ENCODE measurements around the gene NMNAT1. TPM values are rescaled to one million over a fixed set of nuclear protein-coding genes. Genes with fewer than 3 reads are reported as not detected.

NMNAT1 gene
- total RNA-seq, 3 donors from 2014 or later (not counting 1 experiment from before 2014, with no cell fraction given): 2.6 to 4.7 (median 2.9) TPM

DNA sequence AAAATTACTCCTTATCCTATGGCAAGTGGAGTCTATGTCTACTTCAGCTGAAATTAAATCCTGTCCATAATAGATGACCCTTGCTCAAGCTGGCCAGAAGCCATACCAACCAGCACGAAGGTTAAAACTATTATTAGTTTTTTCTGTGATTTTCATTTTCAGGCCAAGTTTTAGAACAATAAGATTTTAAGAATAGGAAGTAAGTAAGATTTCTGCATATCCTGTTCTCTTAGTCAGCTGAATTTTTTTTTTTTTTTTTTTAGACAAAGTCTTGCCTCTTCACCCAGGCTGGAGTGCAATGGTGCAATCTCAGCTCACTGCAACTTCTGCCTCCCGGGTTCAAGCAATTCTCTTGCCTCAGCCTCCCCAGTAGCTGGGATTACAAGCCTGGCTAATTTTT is 47.7 kb downstream of the NMNAT1 start:
- Mint-ChIP-seq H3K4me3 (no peak overlapping the region), H3K9me3 (no peaks in the 10 kb centered on the region), H3K27me3 (ENCODE audit: low read depth in 2 of 2) (peaks cover 0 to 12% of the 10 kb centered on the region in 2 donors), H3K36me3 (no peaks in the 10 kb centered on the region), H3K4me1 (no peaks in the 10 kb centered on the region), H3K27ac (no peak overlapping the region)
- Histone ChIP-seq H3K27me3 (ENCODE audit: control insufficient read depth, insufficient read depth, low read length) (peaks cover 4% of the 10 kb centered on the region), H3K27ac (ENCODE audit: low read length) (no peak overlapping the region), H3K36me3 (ENCODE audit: control insufficient read depth, insufficient read depth, low read length) (no peaks in the 10 kb centered on the region), H3K9me3 (ENCODE audit: control insufficient read depth, insufficient read depth, low read length) (no peaks in the 10 kb centered on the region), H3K4me3 (ENCODE audit: low read length) (no peak overlapping the region), H3K4me1 (ENCODE audit: control insufficient read depth, insufficient read depth, low read length) (peaks cover 2% of the 10 kb centered on the region)
- no peak for ATAC-seq
- intact Hi-C loops (cut with micrococcal nuclease): no loop called here
- 15% methylated on average over 2 of the region's 2 CpGs for WGBS (ENCODE audit: insufficient coverage)
- TF ChIP-seq, protein P1, sequence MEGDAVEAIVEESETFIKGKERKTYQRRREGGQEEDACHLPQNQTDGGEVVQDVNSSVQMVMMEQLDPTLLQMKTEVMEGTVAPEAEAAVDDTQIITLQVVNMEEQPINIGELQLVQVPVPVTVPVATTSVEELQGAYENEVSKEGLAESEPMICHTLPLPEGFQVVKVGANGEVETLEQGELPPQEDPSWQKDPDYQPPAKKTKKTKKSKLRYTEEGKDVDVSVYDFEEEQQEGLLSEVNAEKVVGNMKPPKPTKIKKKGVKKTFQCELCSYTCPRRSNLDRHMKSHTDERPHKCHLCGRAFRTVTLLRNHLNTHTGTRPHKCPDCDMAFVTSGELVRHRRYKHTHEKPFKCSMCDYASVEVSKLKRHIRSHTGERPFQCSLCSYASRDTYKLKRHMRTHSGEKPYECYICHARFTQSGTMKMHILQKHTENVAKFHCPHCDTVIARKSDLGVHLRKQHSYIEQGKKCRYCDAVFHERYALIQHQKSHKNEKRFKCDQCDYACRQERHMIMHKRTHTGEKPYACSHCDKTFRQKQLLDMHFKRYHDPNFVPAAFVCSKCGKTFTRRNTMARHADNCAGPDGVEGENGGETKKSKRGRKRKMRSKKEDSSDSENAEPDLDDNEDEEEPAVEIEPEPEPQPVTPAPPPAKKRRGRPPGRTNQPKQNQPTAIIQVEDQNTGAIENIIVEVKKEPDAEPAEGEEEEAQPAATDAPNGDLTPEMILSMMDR (IDR thresholded peaks at IDR 0.05): no peak
- no peak for DNase-seq

DNA sequence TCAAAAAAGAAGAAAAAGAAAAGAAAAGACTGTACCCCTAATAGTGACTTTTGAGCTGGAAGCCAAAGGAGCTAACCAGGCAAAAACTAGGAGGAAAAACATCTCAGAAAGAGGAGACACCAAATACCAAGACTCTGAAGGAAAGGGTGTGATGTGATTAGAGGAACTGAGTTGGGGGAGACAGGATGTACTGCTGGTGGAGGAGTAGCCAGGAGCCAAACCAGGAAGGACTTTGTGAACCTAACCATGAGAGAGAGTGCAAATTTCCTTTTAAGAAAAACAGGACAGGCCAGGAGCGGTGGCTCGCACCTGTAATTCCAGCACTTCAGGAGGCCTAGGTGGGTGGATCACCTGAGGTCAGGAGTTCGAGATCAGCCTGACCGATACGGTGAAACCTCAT is 49.6 kb downstream of the NMNAT1 start:
- Mint-ChIP-seq H3K4me3 (no peak overlapping the region), H3K9me3 (no peaks in the 10 kb centered on the region), H3K27me3 (ENCODE audit: low read depth in 2 of 2) (peaks cover 7 to 18% of the 10 kb centered on the region in 2 donors), H3K27ac (no peak overlapping the region), H3K4me1 (peaks cover 7 to 13% of the 10 kb centered on the region in 2 donors), H3K36me3 (no peaks in the 10 kb centered on the region)
- Histone ChIP-seq H3K27ac (ENCODE audit: low read length) (no peak overlapping the region), H3K4me3 (ENCODE audit: low read length) (no peak overlapping the region), H3K4me1 (ENCODE audit: control insufficient read depth, insufficient read depth, low read length) (peaks cover 4% of the 10 kb centered on the region), H3K36me3 (ENCODE audit: control insufficient read depth, insufficient read depth, low read length) (no peaks in the 10 kb centered on the region), H3K9me3 (ENCODE audit: control insufficient read depth, insufficient read depth, low read length) (no peaks in the 10 kb centered on the region), H3K27me3 (ENCODE audit: control insufficient read depth, insufficient read depth, low read length) (peaks cover 12% of the 10 kb centered on the region)
- WGBS (ENCODE audit: insufficient coverage): 95% methylated on average over 4 of the region's 5 CpGs
- ATAC-seq (no peak), DNase-seq (no peak)
- TF ChIP-seq, protein P1 (IDR thresholded peaks at IDR 0.05): no peak
- intact Hi-C loops (cut with micrococcal nuclease): no loop called here

DNA sequence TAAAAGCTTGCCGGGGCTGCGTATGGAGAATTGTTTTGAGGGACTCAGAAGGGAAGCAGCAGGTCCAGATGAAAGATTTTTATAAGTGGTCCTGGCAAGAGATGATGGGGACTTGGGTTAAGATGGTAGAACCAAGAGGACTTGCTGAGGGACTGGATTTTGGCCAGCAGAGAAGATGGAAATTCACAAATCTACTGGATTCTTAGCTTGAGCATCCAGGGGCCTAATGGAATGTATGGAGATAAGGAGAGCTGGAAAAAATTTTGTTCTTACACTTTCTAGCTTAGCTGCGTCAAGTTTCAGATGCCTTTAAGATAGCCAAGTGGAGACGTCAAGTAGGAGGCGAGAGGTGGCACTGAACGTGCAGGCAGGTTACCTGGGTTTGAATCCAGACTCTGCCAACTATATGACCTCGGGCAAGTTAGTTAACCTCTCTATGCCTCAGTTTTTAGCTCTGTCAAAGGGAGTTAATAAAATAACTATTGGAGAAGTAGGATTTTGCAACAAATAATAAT is 50.3 kb downstream of the NMNAT1 start:
- Mint-ChIP-seq H3K36me3 (no peaks in the 10 kb centered on the region), H3K27me3 (ENCODE audit: low read depth in 2 of 2) (peaks cover 12 to 25% of the 10 kb centered on the region in 2 donors), H3K27ac (no peak overlapping the region), H3K9me3 (no peaks in the 10 kb centered on the region), H3K4me1 (peaks cover 14 to 16% of the 10 kb centered on the region in 2 donors), H3K4me3 (no peak overlapping the region)
- ATAC-seq (no peak), DNase-seq (no peak)
- Histone ChIP-seq H3K9me3 (ENCODE audit: control insufficient read depth, insufficient read depth, low read length) (no peaks in the 10 kb centered on the region), H3K4me3 (ENCODE audit: low read length) (no peak overlapping the region), H3K36me3 (ENCODE audit: control insufficient read depth, insufficient read depth, low read length) (no peaks in the 10 kb centered on the region), H3K27me3 (ENCODE audit: control insufficient read depth, insufficient read depth, low read length) (peaks cover 17% of the 10 kb centered on the region), H3K4me1 (ENCODE audit: control insufficient read depth, insufficient read depth, low read length) (peaks cover 7% of the 10 kb centered on the region), H3K27ac (ENCODE audit: low read length) (no peak overlapping the region)
- intact Hi-C loops (cut with micrococcal nuclease): no loop called here
- TF ChIP-seq, protein P1 (IDR thresholded peaks at IDR 0.05): no peak
- WGBS (ENCODE audit: insufficient coverage): 96% methylated on average over 7 of the region's 7 CpGs
